HFFc6 (cell line): ENCODE measurements around the gene SLC28A1. TPM values are rescaled to one million over a fixed set of nuclear protein-coding genes. Genes with fewer than 3 reads are reported as not detected.

Source experiments
- DNase-seq: peaks from one replicate; pipeline ENCODE4 v3.0.0-alpha.2; 2018
- H3K27ac Mint-ChIP-seq: 2 replicates; pipeline ENCODE4 v1.8.0; 2020; ENCODE audit warnings: mild to moderate bottlenecking, mixed read lengths
- H3K27me3 Mint-ChIP-seq: 2 replicates; pipeline ENCODE4 v1.8.0; 2021; ENCODE audit warnings: mild to moderate bottlenecking, moderate library complexity, mixed read lengths; ENCODE audit not compliant: insufficient read depth
- H3K36me3 Mint-ChIP-seq: 2 replicates; pipeline ENCODE4 v1.8.0; 2021; ENCODE audit warnings: low read depth, mixed read lengths
- H3K4me1 Mint-ChIP-seq: 2 replicates; pipeline ENCODE4 v1.8.0; 2020; ENCODE audit warnings: low read depth, mixed read lengths
- H3K4me3 Mint-ChIP-seq: 2 replicates; pipeline ENCODE4 v1.8.0; 2020; ENCODE audit warnings: mild to moderate bottlenecking, moderate library complexity, mixed read lengths
- H3K9me3 Mint-ChIP-seq: 2 replicates; pipeline ENCODE4 v1.8.0; 2020; ENCODE audit warnings: mild to moderate bottlenecking, mixed read lengths
- CTCF ChIP-seq: fragments of 200-600 bp; sonication (generic); IDR thresholded peaks from 2 replicates; pipeline ENCODE4 v1.5.0; 2021; ENCODE audit warnings: antibody characterized with exemption, mild to moderate bottlenecking
- total RNA-seq, 6 experiments: library from RNA; stranded (reverse); fragmentation: NEBNext Ultra II Directional; extraction: Animal tissue kit (Norgen Biotek cat#: 25700); gene quantifications; 2 replicates in 1 of 6; 3 replicates in 5 of 6; pipeline ENCODE4 v1.2.3, GENCODE V29; 2021

Gene SLC28A1
- total RNA-seq, 6 experiments from 2014 or later: not detected

- H3K27ac Mint-ChIP-seq: peak overlapping the region; percentile 72
- DNase-seq: no peak
- no peaks in the 10 kb centered on the region for H3K9me3 Mint-ChIP-seq
- H3K27me3 Mint-ChIP-seq: no peaks in the 10 kb centered on the region; the same call in none of the 2 replicates
- no peak for TF ChIP-seq CTCF
- no peak overlapping the region for H3K4me3 Mint-ChIP-seq
- H3K4me1 Mint-ChIP-seq: peaks cover 63% of the 10 kb centered on the region
- H3K36me3 Mint-ChIP-seq: no peaks in the 10 kb centered on the region
Measured at GRCh38 chr15:84915606-84915958, 31.1 kb downstream of the SLC28A1 start.

- no peaks in the 10 kb centered on the region for H3K9me3 Mint-ChIP-seq
- H3K27me3 Mint-ChIP-seq: peaks cover 1% of the 10 kb centered on the region; the same call in 1 of the 2 replicates
- peaks cover 63% of the 10 kb centered on the region for H3K4me1 Mint-ChIP-seq
- no peak for DNase-seq
- H3K36me3 Mint-ChIP-seq: no peaks in the 10 kb centered on the region
- no peak overlapping the region for H3K27ac Mint-ChIP-seq
- TF ChIP-seq CTCF: no peak
- H3K4me3 Mint-ChIP-seq: no peak overlapping the region
Measured at GRCh38 chr15:84917452-84917851, 33.0 kb downstream of the SLC28A1 start.

- Mint-ChIP-seq H3K9me3 (no peaks in the 10 kb centered on the region), H3K27me3 (peaks cover 1% of the 10 kb centered on the region), H3K36me3 (no peaks in the 10 kb centered on the region), H3K4me1 (peaks cover 60% of the 10 kb centered on the region), H3K27ac (no peak overlapping the region), H3K4me3 (no peak overlapping the region)
- TF ChIP-seq CTCF: no peak
- no peak for DNase-seq
Measured at GRCh38 chr15:84919106-84919667, 34.7 kb downstream of the SLC28A1 start.

- Mint-ChIP-seq H3K4me3 (0 out of 2 replicates have a peak overlapping the region, but pooled peaks have one; percentile 21), H3K27me3 (peaks cover 1% of the 10 kb centered on the region), H3K36me3 (no peaks in the 10 kb centered on the region), H3K9me3 (no peaks in the 10 kb centered on the region), H3K4me1 (peaks cover 47% of the 10 kb centered on the region), H3K27ac (peak overlapping the region; percentile 86)
- TF ChIP-seq CTCF: no peak
- peak; percentile 83 for DNase-seq
Measured at GRCh38 chr15:84921121-84921520, 36.7 kb downstream of the SLC28A1 start.

GRCh38 chr15:84922530-84922929, 38.1 kb downstream of the SLC28A1 start:
- H3K4me1 Mint-ChIP-seq: peaks cover 46% of the 10 kb centered on the region
- H3K9me3 Mint-ChIP-seq: no peaks in the 10 kb centered on the region
- no peaks in the 10 kb centered on the region for H3K36me3 Mint-ChIP-seq
- no peak for DNase-seq
- H3K27ac Mint-ChIP-seq: peak overlapping the region; percentile 86; the same call in 1 of the 2 replicates
- H3K4me3 Mint-ChIP-seq: no peak overlapping the region
- H3K27me3 Mint-ChIP-seq: peaks cover 1% of the 10 kb centered on the region
- no peak for TF ChIP-seq CTCF
